ENCODE measurements around the gene KCNC1. TPM values are rescaled to one million over a fixed set of nuclear protein-coding genes. Genes with fewer than 3 reads are reported as not detected.

The KCNC1 gene
- total and polyA plus RNA-seq, 9 donors = 0.02 to 0.18 (median 0.03) TPM; not detected in 5

DNA sequence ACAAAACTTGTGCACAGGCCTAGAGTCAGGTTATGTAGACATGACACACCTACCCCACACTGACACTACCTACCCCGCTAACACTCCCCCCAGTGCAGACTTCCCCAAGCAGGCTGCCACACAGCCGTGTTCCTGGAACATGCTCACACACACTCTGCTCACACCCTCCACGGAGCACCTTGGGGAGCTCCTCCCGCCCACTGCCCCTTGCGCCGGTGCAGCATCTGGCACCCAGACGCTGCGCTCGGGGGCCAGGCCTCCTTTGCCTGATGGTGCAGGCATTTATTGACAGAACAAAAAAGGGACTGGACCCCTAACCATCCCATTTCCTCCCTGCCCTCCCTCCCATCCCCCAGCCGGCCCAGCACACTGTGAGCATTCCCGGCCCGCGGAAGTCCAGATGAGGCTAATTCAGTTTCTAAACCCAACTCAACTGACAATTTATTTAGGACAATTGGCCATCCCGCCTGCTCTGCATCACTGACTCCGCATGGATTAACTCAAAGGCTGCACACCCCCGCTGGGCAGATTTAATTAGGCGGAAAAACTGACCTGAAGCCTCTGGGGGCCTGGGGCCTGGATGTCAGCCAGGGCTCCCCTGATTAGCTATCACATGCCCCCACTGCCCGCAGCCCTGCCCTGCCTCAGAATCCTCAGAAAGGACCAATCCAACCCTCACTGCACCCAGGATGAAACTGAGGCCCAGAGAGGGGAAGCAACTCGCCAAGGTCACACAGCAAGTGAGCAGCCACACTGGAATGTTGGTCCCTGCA lies 30.1 kb downstream of the KCNC1 start:
- WGBS, 3 donors = 69 to 74% (median 74%) methylated on average over 19 of the region's 19 CpGs
- intact Hi-C loops (cut with DNase I) = loop anchor here in 1 of 4 donors (5.0 kb wide), 1 partner anchor 47 kb away; the partner anchor contains the start of gene MYOD1
- H3K27me3 ChIP-seq = no peaks in the 10 kb centered on the region

DNA sequence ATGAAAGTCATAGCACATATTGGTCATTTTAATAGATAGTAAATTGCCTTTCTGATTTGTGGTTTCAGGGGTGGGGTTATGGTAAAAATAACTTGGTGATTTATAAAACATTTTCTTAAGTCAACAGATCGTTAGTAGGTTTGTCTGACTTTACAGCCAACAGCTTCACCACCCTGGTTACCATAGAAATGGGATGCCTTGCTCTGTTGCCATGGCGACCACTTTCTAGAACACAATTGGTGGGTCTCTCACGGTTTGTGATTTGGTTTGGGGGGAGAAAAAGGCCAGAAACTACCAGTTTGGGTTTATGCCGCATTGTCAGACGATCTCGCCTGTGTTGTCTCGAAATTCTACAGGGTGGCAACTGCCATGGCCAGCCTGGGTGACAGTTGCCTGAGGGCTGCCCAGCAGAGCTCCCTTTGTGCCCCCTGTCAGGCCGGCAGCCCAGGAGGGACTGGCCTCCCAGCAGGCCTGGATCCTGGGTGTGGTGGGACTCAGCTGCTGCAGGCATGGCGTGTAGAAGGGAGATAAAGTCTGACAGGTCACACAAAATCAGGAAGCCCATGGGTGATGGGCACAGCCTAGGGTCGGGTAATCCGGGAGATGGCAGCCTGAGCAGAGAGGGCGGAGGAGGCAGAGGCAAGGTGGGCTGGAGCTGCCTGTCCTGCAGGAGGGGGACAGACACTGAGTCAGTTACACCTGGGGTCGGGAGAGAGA lies 30.9 kb downstream of the KCNC1 start:
- no peak for DNase-seq
- no peaks in the 10 kb centered on the region for H3K36me3 ChIP-seq
- 80 to 85% (median 84%) methylated on average over 13 of the region's 13 CpGs for WGBS, 3 donors
- intact Hi-C loops (cut with DNase I) = loop anchor here in 1 of 4 donors (5.0 kb wide), 1 partner anchor 48 kb away; the partner anchor contains the start of gene MYOD1
- TF ChIP-seq POLR2A (IDR thresholded peaks at IDR 0.05) (no peak), EP300 (IDR thresholded peaks at IDR 0.05) (no peak)
- TF ChIP-seq, protein P1, sequence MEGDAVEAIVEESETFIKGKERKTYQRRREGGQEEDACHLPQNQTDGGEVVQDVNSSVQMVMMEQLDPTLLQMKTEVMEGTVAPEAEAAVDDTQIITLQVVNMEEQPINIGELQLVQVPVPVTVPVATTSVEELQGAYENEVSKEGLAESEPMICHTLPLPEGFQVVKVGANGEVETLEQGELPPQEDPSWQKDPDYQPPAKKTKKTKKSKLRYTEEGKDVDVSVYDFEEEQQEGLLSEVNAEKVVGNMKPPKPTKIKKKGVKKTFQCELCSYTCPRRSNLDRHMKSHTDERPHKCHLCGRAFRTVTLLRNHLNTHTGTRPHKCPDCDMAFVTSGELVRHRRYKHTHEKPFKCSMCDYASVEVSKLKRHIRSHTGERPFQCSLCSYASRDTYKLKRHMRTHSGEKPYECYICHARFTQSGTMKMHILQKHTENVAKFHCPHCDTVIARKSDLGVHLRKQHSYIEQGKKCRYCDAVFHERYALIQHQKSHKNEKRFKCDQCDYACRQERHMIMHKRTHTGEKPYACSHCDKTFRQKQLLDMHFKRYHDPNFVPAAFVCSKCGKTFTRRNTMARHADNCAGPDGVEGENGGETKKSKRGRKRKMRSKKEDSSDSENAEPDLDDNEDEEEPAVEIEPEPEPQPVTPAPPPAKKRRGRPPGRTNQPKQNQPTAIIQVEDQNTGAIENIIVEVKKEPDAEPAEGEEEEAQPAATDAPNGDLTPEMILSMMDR (IDR thresholded peaks at IDR 0.05) = no peak
- H3K4me1 ChIP-seq (ENCODE audit: insufficient read depth) = no peaks in the 10 kb centered on the region
- no peak overlapping the region for H3K27ac ChIP-seq
- no peaks in the 10 kb centered on the region for H3K9me3 ChIP-seq
- H3K27me3 ChIP-seq = no peaks in the 10 kb centered on the region
- H3K4me3 ChIP-seq = no peak overlapping the region

More for the DNA sequence above, 30.1 kb downstream of the KCNC1 start:
- no peak overlapping the region for H3K27ac ChIP-seq
- no peak overlapping the region for H3K4me3 ChIP-seq
- no peak for DNase-seq
- TF ChIP-seq POLR2A (IDR thresholded peaks at IDR 0.05) (no peak), EP300 (IDR thresholded peaks at IDR 0.05) (no peak)
- no peaks in the 10 kb centered on the region for H3K4me1 ChIP-seq (ENCODE audit: insufficient read depth)
- no peaks in the 10 kb centered on the region for H3K36me3 ChIP-seq
- no peaks in the 10 kb centered on the region for H3K9me3 ChIP-seq

DNA sequence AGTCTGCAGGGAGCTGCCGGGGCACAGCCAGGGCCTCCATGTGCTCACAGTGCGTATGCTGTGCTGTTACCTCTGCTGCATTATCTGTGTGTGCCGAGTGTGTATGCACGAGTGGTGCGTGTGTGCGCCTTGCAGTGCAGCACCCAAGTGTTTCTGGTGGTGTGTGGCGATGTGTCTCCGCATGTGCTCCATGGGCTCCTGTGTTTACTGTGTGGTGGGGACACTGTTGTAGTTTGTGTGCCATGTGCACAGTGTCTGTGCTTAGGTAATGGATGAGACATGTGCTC lies 31.4 kb downstream of the KCNC1 start:
- Histone ChIP-seq H3K27me3 (no peaks in the 10 kb centered on the region), H3K27ac (no peak overlapping the region), H3K36me3 (no peaks in the 10 kb centered on the region), H3K9me3 (no peaks in the 10 kb centered on the region), H3K4me3 (no peak overlapping the region), H3K4me1 (ENCODE audit: insufficient read depth) (no peaks in the 10 kb centered on the region)
- intact Hi-C loops (cut with DNase I) = loop anchor here in 1 of 4 donors (5.0 kb wide), 1 partner anchor 49 kb away; the partner anchor contains the start of gene MYOD1
- WGBS, 3 donors = 89 to 94% (median 90%) methylated on average over 8 of the region's 8 CpGs
- no peak for DNase-seq
- TF ChIP-seq POLR2A (IDR thresholded peaks at IDR 0.05) = no peak
- TF ChIP-seq, protein P1 (IDR thresholded peaks at IDR 0.05) = no peak
- TF ChIP-seq EP300 (IDR thresholded peaks at IDR 0.05) = no peak

DNA sequence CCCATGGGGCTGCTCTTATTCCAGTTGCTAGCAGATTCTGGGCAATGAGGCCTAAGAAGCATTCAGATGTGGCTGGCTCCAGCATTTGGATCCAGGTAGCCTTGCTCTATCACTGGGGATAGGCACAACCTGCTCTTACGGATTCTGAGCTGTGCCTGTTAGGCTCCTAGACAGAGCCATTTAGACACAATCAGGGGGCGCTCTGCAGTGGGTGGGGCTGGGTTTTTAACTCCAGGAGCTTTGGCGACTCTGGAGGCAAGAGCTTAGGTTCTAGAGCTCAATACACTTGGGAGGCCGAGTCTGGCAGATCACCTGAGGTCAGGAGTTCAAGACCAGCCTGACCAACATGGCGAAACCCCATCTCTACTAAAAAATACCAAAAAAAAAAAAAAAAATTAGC lies 32.0 kb downstream of the KCNC1 start:
- H3K9me3 ChIP-seq = no peaks in the 10 kb centered on the region
- DNase-seq = no peak
- 83 to 89% (median 83%) methylated on average over 5 of the region's 5 CpGs for WGBS, 3 donors
- no peaks in the 10 kb centered on the region for H3K27me3 ChIP-seq
- intact Hi-C loops (cut with DNase I) = loop anchor here in 1 of 4 donors (5.0 kb wide), 1 partner anchor 49 kb away; the partner anchor contains the start of gene MYOD1
- H3K36me3 ChIP-seq = no peaks in the 10 kb centered on the region
- H3K4me3 ChIP-seq = no peak overlapping the region
- no peak overlapping the region for H3K27ac ChIP-seq
- TF ChIP-seq POLR2A (IDR thresholded peaks at IDR 0.05) = no peak
- TF ChIP-seq, protein P1 (IDR thresholded peaks at IDR 0.05) = no peak
- TF ChIP-seq EP300 (IDR thresholded peaks at IDR 0.05) = no peak
- H3K4me1 ChIP-seq (ENCODE audit: insufficient read depth) = no peaks in the 10 kb centered on the region
